HG02763 (cell line): ENCODE measurements around the gene LGALS9.
"Not testable (repeated sequence)": the region's sequence is repeated elsewhere in the genome, so short reads cannot be mapped to it uniquely, and the experiment has no call there.

Source experiments
- ATAC-seq: cut with Tn5 transposase; IDR thresholded peaks from one replicate; pipeline ENCODE4 v1.9.1; 2021; ENCODE audit warnings: mild to moderate bottlenecking, moderate library complexity; ENCODE audit not compliant: unreplicated experiment

Gene LGALS9

DNA sequence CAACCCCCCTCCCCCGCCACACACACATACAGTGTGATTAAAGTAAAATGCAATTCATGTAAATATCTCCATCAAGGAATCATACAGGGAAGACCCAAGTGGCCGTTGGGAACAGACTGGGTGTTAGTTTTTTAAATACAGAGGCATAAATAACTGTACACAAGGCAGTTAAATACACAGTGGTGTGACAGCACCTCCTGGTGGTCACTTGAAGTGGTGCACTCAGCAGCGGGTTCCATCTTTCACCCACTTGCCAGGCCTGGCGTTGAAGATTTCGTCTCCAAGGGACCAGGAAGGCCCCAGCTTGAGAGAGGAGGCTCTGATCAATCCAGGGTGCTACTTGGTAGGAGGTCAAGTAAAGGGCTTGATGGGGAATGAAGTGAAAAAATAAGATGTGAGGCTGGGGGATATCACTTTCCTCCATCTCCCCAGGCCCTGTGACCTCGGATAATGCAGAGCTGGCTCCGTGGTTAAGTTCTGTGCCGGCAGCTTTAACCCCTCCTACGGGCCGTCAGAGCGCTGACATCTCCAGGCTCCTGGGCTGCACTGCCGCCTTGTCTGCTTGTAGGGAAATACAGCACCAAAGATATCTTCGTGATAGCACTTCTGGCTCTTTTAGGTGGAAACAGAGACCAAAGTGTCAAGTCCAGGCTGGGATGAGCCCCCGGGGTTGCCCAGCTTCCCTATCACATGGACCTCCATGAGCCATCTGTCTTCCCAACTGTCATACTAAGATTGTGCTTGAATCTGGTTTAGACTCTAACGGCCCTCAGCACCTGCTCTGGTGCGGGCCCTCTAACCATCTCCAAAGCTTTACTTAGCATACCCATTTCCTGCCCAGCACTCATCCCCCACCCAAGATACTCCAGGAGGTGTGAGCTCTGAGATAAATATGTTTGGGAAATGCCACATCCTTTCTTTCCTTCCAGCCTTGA lies 20.7 kb downstream of the LGALS9 start:
- ATAC-seq, result no peak

DNA sequence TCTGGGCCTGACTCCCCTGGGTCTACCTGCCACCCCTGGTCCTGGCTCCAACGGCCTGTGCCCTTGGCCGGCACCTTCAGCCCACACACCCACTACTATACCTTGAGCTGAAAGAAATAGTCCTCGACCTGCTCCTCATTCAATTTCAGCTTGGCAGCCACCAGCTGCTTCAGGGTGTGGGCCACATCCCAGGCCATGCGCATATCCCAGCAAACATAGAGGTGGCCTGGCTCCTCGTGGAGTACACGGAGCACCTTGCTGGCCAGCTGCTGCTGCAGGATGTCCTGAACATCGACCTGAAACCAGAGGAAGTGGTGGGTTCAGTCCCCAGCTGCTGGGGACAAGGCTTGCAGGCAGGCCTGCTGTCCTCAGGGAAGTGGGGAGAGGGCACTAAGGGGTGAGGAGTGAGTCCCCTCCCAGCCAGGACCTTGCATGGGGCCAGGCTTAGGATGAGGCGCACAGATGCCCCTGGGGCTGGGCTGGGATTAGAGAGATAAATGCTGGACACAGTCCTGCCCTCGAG lies 22.5 kb downstream of the LGALS9 start:
- ATAC-seq, result not testable (repeated sequence)

DNA sequence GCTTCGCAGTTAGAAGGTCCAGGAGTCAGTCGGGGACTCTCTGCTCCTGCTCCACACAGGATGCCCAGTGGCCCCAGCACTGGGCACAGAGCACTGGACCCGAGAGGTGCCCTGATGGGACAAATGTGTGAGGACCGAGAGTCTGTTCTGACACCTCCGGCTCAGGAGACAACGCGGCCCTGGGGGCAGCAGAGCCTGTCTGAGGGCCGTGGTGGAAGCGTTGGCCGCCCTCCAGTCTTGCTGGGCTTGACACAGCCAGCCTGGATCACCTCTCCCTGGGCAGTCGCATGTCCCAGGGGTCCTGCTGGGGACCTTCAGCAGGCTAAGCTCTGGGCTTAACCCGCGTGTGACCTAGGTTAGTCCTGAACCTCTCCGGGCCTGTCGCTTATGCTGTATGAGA lies 23.1 kb downstream of the LGALS9 start:
- ATAC-seq, result no peak

DNA sequence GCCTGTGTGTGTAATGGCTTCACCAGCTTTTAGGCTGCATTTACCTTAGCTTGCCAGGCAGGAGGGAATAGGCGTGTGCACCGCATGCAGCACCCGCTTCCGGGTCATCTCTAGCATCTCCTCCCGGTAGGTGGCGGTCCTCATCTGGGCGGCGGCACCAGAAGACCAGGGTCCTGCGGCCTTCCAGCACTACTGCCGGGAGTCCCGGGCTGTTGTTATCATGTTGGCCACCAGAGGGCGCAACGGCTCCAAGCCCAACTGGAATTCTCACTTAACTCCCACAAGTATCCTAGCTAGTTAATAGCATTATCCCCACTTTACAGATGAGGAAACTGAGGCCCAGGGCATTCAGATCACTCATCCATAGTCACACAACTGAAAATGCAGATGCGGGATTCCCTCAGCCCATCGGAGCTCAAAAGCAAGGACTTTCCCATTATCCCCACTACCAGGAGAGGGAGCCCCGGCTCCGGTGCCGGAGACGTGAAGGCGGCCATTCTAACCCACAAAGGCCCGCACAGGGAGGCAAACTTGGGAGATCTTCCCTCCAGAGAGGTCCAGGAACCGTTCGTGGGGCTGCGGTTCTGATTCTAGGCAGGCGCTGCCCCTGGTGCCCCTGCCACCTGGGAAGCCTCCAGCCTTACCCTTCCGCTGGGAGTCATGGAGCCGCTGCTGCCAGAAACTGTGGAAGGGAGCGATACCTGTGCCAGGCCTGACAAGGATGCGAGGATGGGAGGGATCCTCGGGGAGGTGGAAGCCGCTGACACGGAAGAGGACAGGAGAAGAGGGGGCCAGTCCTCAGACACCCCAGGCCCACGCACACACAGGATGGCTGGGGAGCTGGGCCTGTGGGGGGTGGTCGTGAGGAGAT lies 23.9 kb downstream of the LGALS9 start:
- peak; percentile 65 for ATAC-seq

DNA sequence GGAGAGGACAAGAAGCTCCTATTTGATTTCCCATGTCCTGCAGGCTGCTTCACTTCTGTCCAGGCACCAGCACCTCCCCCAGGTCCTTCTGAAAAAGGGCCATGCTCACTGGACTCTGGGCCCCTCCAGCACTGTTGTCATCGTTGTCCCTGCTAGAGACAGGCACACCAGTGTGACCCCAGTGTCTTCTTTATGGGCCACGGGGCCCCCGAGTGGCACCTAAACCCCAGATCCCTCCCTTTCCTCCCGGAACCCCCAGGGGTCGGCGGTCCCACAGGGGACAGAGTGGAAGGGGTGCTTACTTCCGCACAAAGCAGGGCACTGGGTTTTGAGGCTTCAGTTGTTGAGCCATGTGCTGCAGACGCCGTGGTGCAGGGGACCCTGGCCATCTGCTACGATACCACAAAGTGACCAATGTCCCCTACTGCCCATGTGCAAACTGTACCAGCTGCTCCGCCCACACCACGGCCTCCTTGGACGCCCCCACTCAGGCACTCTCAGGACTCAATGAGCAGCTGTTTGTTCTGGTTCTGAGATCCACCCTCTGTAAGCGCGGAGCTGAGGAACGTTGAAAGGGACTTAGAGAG lies 24.6 kb downstream of the LGALS9 start:
- not testable (repeated sequence) for ATAC-seq

DNA sequence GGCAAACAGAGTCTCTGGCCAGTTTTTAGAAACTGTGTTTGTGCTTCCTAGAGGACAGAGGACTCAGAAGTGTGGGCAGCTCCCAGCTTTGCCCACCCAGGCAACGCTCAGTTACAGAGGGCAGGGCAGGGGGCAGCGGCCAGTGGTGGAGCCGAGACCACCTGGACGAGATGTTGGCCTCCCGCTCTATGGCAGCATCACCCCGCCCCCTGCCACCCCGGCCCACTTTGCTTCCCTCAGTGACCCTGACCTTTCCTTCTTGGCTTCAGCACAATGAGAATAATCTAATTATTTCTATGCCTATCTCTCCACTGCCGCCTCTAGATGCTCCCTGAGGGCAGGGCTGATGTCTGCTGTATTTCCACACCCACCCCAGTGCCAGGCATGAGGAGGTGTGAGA lies 25.6 kb downstream of the LGALS9 start:
- not testable (repeated sequence) for ATAC-seq

DNA sequence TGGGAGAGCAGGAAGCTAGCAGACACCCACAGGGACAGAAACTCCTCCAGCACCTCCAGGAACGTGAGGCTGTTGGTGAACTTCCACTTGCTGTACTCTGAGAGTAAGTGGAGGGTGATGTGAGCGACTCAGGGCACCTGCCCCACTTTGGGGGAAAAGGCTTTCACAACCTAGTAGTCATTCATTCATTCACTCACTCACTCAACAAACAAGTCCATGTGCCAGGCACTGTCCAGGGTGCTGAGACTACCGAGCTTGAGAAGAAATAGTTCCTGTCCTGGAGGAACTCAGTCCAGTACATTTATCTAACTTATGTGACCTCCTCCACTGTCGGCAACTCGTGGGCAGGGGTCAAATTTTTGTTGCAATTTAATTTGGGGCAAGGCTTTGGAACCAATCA lies 26.6 kb downstream of the LGALS9 start:
- no peak for ATAC-seq

DNA sequence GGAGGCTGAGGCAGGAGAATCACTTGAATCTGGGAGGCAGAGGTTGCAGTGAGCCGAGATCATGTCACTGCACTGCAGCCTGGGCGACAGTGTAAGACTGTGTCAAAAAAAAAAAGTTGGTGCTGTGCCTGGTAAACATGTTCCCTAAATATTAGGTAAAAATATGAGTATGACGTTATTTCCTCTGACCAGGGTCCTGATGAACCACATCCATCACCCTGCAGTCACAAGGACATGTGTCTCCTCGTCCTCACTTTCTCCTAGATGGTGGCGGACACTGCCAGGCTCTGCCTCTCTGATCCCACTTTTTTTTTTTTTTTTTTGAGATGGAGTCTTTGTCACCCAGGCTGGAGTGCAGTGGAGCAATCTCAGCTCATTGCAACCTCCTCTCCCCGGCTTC lies 28.7 kb downstream of the LGALS9 start:
- ATAC-seq, result no peak

DNA sequence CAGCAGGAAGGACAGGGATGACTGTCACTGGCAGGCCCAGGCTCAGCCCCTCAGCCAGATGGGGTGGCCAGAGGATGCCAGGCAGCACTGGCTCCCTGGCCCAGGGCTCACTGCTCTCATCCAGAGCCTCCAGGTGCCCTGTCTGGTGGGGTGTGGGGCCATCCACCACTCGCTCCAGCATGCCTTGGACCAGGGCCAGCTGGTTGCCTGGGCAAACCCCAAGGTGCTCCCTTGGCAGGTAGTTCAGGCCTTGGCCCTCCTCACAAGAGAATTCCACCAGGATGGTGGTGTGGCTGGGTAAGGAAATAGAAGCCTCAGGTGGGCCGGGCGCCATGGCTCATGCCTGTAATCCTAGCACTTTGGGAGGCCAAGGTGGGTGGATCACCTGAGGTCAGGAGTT lies 29.4 kb downstream of the LGALS9 start:
- no peak for ATAC-seq

DNA sequence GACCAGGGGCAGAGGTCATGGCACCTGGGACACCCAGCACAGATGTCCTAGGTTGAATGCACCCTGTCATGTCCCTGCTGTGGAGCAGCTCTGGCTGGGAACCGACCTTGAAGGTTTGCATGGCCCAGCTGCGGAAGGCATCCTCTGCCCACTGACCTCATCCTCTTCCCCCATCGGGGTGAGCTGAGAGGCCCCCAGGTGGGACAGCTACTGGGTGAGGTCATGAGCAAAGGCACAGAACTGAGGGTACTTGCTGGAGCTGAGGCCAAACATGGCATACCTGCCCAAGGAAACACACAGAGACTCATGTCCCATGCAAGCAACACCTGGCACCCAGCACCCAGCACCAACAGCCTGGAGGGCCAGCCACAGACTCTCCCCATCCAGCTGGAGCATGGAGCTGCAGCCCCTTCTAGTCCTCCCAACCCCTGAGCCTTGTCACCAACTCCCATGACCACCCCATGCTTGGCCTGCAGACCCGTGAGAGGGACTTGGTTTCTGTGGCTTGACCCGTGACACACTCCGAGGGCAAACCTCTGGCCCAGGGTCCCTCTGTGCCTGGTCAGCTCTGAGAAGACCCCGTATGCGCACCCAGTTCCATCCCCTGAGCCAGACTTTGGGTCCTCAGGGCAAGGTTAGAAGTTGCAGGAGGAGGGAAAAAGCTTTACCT lies 33.1 kb downstream of the LGALS9 start:
- ATAC-seq, result no peak

DNA sequence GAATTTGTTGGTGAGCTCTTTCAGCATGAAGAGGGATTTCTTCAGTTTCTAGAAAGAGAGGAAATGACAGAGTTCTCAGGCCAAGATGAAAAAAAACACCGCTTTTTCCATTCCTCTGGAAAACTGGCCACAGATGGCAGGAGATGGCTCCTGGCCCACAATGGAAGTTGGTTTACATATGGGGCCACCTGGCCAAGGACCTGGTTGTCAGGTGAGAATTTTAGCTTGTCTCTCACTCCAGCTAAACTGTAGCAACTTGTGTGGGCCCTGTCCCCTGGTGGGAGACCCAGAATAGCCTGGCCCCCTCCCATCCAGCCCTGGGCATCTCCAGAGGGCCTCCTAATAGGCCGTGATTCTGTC lies 33.6 kb downstream of the LGALS9 start:
- ATAC-seq, result no peak

DNA sequence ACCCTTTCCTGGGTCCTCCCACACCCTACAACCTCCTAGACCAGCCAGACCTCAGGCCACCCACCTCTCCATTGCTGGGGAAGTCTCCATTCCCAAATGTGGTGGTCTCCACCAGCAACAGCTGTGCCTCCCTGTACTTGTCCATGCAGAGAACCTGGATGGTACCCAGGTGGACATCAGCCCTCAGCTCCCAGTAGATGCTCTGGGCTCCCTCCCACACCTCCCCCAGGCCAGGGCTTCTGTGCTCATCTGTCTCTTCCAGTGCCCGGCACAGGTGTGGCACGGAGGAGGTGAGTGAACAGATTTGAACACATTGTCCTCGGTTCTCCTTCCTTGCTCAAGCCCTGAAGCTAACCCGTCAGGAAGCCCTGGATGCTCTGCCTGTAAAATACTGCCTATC lies 34.6 kb downstream of the LGALS9 start:
- ATAC-seq, result no peak

DNA sequence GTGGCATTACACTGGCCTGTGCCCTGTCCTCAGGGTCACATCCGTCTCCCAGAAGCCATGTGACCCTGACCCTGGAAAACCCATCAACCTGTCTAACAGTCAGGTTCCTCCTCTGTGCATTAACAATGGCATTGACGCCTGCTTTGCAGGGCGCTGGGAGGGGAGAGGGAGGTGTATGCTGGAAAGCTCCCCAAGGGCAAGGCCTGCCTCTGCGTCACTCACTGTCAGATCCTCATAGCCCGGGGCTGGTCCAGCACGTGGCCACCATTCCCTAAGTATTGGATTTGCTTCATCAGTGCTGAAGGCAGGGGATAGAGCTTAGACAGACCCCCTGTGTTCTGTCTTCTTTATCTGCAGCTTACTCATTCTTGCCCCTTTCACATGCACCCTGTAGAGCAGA lies 35.3 kb downstream of the LGALS9 start:
- not testable (repeated sequence) for ATAC-seq

DNA sequence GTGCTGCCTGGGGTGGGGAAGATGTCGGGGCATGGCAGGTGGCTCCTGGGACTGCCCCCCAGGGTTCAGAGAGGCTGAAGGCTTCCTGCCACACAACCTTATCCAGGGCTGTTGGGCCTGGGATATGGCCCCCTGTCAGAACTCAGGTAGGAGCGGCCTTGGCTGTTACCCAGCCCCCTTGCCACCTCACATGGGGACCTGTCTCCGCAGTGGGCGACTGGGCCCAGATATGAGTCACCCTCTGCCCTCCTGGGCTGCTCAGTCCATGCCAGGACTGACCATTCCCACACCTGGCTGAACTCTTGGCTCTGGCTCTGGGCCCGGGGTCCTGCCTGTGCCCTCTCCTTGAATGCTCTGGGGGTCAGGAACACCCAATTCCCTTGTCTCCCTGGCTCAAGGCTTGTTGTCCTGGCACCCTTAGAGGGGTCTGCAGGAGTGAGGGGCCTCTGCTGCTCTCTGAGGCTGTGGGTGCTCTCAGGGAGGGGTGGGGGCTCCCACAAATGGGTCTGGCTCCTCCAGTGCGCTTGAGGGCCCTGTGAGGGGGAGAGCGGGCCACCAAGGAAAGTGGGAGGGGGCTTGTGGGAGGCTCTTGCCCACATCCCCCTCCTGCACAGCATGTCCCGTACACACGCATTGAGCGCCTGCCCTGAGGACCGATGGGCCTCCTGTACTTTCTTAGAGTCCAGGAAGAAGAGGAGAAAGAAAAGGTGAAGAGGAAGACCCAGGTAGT lies 36.0 kb downstream of the LGALS9 start:
- no peak for ATAC-seq

DNA sequence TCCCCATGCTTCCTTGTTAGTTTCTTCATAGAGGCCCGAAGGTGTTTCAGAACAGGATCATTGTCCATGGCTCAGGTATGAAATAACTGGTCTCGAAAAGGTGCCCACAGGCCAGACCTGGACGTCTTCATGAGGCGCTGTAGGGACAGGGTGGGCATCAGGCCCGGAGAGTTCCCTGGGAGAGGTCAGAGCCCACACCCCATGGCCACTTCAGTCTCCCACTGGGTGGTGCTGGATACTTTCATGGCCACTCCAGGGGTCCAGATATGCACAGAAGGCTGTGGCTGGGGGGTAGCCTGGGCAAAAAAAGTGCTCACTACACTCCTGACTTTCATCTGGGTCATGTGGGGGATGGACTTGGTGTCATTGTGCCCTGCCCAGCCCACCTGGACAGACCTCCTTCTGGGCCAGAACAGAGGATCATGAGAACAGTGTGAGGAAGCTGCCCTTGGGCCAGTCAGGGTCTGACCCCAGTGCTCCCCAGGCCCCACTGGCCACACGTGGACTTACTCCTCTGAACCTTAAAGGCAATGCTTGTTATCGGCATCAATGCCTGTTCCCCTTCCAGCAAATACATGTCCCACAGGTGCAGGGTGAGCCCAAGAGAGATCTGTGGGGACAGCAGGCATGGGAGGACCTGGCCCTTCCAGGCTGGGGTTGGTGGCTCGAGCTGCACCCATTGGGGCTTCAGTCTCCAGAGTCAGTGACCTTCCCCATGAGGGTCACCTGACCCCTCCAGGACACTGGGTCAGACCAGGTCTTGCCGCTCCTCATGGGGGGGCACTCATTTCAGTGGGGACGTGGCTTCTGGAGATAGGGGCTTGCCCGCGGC lies 36.9 kb downstream of the LGALS9 start:
- no peak for ATAC-seq

DNA sequence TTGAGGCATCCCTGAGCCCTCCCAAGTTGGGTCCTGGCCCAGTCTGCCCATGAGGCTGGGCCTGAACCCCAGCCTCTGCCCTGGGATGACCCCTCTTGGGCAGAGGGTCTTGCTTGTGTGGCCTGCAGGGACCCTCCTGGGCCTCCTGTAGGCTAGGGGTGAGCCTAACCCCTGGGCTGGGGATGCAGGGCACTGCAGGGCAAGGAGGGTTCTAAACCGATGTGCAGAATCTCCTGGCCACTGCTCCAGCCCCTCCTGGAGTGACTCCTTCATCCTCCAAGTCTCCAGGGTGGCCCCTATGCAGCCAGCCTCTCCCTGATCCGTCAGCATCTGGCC lies 37.5 kb downstream of the LGALS9 start:
- no peak for ATAC-seq

DNA sequence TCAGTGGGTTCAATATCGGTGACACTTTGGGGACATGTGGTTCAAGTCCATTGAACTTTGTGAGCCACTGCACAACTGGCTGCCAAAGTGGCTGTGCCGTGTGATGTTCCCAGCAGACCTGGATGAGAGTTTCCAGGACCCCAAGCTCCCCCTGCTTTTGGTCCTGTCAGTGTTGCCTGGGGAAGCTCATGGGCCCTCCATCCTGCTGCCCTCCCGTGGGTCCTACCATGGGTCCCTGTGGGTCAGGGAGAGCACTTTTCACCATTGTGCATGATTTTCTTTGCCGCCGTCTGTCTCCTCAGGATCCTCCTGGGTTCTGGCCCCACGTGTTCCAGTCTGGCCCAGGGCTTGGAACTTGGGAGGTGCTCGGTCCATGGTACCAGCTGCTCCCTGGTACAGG lies 38.1 kb downstream of the LGALS9 start:
- no peak for ATAC-seq

DNA sequence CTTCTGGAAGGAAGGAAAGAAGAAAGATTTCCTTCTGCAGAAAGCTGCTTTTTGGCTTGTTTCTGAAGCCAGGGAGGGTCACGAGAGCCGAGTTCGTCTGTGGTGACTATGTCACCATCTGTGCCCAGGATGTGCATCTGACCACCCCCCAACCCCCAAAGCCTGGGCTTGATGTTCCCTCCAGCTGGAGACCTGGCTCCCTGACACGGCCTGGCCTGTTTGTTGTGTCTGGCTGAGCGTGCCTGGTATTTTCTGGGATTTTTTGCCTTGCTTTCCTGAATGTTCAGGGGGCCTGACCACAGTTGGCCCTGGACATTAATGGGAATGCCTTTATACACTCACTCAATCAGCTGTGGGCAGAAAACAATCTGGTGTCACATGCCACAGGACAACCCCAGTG lies 38.9 kb downstream of the LGALS9 start:
- ATAC-seq, result no peak

DNA sequence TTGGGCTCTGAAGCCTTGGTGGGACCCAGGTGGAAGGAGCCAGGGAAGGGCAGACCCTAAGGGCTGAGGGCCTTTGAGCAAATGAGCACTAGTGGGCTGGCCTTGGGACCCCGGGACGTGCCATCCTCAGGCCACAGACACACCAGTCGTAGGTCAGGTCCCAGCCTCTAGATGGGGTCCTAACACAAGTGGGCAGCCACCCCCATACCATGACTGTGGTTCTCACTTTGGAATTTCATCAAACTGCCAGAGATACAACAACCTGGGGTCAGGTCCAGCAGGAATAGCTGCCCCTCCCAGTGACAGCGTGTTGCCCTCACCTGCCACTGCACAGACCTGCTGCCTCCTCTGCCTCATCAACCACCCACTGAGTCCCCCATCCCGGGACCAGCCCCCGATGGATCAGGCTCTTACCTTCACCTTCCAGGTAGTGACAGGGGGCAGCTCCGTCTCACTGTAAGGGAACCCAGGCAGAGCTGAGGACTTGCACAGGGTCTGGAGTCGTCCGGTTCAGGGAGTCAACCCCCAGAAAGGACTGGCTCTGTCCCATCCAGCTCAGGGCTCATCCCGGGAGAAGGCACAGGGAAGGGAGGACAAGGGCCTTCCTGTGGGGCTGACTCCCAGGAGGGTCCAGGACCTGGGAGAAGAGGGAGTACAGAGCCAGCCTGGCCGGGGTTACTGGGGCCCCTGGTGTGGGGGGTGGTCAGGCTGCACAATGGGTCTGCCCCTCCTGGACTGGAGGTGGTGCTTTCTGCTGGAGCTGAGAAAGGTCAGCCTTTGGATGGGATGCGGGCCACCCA lies 40.0 kb downstream of the LGALS9 start:
- ATAC-seq, result no peak
